GM21390 (cell line): ENCODE data around the gene RNF222.
A peak's percentile ranks its signal among the peaks of the same experiment; 100 is the strongest.

Experiments used
- ATAC-seq: cut with Tn5 transposase; IDR thresholded peaks from one replicate; pipeline ENCODE4 v1.9.1; 2021; ENCODE audit not compliant: unreplicated experiment

RNF222 gene, protein sequence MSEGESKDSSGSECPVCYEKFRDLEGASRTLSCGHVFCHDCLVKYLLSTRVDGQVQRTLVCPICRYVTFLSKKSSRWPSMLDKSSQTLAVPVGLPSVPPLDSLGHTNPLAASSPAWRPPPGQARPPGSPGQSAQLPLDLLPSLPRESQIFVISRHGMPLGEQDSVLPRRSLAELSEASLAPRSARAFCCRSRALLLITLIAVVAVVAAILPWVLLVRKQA

DNA sequence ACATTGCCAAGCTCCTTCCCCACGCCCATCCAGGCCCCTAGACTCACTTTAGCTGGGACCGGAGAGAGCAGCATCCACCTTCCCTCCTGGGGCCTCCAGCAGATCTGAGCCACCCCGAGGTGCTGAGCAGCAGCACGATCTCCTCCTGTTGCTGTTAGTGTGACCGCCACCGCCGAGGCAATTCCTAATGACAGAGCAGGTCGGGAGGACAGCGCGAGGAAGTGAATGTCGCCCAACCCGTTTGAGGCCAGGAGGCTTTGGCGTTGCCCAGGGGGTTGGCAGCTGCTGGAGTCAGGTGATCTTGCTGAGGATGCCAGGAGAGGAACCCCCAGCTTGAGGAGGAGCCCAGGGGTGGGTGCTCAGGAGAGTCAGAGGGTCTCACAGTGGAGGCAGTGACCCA is at the start of gene RNF222:
Gene RNF222 (minus strand): TSS at position 192 of the 400 bp plus-strand sequence. CDS start 4,366 bp downstream, outside the sequence.
- no peak for ATAC-seq

DNA sequence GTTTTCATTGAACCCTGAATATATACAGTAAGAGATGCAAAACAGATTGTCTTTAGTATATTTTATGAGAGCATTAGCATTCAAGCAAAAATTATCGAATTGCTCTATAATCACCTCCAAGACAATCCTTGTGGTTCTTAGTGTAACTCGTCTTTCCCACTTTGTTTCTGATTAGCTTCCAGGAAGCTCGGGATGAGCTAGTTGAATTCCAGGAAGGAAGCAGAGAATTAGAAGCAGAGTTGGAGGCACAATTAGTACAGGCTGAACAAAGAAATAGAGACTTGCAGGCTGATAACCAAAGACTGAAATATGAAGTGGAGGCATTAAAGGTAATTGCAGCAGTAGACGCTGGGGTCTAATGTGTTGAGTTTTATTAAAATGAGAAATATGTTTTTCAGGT is 47.9 kb upstream of the RNF222 start:
- ATAC-seq: no peak

DNA sequence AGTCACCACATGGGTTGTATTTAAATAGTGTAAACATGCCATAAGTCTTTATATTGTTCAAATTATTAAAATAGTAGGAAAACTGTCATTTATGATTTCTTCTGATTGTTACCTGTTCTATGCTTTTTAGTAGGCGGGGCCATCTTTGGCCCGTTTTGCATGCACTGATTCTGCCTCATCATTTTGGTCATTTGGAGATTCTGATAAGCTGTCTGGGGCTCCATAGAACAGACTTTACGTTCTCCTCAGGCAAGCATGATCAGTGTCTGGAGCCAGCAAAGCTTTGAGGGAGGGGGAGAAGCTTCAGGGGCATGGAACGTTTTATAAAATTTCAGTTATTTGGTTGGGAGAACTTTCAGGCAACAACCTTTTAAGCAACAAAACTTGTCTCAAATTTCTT is 46.9 kb upstream of the RNF222 start:
- no peak for ATAC-seq

DNA sequence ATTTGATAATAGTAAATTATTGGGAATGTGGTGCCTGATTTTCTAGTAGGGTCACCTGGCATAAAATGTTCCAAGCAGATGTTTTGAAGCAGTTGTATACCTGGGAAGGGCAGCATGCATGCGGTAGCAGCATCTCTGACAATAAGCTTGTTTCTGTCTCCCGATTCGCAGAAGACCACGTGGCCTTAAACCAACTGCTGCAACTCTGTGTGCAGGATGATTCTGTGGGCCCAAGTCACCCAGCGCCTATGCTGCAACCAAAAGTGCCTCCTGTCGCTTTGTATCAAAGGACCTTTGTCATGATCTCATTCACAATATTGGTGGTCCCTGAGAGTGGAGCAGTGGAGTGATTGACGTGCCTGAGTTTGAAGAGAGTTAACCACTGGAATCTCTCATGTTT is 46.1 kb upstream of the RNF222 start:
- ATAC-seq: no peak

DNA sequence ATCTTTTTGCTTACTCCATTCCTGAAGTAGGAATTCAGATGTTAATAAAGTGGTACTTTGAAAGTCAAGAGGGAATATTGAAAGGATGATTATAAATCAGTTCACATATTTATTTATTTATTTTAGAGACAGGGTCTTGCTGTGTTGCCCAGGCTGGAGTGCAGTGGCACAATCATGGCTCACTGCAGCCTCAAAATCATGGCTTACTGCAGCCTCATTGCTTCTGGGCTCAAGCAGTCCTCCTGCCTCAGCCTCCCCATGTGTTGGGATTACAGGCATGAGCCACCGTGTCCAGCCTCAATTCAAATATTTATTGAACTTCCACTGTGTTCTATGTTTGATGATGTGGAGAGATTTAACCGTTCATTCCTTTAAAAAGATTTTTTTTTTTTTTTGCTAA is 44.7 kb upstream of the RNF222 start:
- no peak for ATAC-seq

DNA sequence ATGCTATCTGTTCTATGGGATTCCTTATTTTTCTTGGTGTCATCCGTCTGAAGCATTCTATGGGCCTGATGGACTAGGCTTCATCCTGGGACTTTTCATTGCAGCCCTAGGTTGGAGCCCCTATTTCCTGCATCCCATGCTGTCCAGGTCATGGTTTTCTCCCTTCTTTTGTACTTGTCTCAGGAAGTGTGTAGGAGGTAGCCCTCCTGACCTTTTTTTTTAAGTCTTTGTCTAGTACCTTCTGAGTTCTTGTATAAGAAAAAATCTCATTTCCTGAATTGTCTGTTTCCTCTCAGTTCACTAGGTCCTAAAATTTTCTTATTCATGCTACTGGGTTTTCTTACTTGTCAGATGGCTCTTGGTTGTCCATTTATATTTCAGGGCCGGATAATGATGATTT is 44.1 kb upstream of the RNF222 start:
- no peak for ATAC-seq

DNA sequence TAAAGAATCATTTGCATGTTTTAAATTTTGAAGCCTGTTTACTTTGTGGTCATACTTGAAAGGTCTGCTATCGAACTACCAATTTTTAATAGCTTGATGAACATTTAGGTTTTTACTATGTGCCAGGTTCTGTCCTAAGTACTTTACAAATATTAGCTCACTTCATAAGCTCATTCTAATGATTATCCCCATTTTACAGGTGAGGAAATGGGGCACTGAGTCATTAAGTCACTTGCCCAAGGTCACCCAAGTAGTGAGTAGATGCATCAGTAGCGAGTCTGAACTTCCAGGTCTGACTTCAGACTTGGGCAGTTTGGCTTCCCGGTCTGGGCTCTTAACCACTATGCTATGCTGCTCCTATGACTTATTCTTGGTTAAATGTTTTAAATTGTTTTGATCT is 42.1 kb upstream of the RNF222 start:
- ATAC-seq: no peak

DNA sequence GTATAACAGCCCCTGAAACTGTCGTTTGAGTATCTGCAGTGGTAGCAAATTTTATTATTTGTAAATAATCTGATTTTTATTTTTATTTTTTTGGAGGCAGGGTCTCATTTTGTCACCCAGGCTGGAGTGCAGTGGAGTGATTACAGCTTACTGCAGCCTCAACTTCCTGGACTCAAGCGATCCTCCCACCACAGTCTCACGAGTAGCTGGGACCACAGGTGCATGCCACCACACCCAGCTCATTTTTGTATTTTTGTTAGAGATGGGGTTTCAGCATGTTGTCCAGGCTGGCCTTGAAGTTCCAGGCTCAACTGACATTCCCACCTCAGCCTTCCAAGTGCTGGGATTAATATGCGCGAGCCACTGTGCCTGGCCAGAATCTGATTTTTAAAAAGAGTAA is 40.8 kb upstream of the RNF222 start:
- ATAC-seq: no peak

DNA sequence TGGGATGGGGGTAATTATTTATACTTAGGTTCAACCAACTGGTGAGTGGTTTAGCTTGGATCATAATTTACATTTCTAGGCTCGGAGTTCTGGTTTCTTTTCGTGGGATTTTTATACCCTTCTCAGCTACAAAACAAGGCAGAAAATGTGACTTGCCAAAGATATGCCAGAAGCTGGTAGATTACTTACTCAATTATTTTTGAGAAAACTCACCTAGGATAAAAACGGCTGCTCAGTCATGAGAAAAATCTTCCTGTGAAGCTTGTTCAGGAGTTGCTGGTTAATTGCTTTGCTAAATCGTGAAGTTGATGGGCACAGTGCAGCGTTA is 39.2 kb upstream of the RNF222 start:
- ATAC-seq: no peak

DNA sequence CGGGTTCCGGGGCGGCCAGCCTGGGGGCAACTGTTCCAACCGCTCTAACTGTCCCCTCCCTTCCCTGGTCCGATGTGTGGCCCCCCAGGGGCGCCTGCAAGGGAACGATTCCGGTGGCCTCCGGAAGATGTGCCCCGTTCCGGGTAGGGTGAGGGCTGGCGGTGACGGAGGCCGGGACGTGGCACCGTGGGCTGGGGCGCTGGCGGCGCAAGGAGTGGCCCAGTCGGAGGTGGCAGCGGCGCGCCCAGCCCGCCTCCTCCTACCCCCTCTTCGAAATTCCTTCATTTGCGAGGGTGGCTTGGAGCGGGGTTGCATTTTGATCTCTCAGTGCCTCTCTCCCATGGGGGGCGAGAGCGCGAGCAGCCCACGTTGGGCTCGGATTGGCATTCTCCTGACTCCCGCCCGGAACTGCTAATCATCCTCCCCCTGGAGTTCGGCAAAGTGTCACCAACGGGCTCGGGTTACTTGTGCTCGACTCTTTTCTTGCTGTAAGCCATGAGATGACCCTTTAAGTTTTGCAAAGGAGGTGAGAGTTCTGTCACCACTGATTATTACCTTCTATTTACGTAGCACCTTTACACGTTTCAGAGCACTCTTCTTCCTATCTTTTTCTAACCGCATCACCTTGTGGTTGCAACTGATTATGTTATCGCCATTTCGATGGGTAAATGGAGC is 38.7 kb upstream of the RNF222 start:
- ATAC-seq: peak; percentile 50

DNA sequence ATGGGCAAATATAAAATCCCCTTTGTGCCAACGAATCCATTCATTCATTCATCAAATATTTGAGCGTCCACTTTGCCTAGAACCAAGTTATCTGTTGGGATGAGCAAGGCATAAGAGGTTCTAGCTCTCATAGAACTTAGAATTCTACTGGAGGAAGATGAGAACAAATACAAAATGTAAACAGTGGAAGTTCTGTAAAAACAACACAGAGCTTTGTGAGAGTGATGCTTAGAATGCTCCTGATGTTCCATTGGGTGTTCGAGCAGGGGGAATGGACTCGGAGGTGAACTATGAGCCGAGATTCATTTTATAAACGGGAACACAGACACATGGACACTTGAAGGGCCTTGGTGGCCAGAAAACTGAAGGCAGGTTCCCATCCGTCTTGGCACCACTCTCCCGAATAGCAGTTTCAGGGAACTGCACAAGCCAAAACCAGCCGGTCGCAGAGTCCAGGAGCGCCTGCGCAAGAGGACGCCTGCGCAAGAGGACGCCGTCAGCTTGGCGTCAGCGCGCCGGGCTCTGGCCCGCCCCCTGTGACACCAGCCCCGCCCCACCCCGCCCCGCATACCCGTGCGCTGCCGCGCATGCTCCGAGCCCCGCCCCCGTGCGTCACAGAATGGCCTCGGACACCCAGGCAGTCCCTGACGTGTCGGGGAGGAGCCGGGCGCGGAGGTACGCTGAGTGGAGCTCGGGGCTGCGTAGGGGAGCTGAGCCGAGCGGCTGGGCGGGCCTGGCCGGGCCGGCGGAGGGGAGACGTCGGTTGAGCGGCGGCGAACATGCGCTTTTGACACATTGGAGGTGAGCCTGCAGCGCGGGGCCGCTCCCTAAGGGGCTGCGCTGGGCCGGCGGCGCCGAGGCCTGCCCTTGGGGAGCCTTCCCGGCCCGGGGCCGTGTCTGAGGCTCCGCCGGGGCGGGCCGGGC is 37.9 kb upstream of the RNF222 start, which contains the start of gene NDEL1:
Gene NDEL1 (plus strand): TSS at position 640 of the 924 bp plus-strand sequence. CDS start 8,388 bp downstream, outside the sequence.
- ATAC-seq: peak; percentile 95

DNA sequence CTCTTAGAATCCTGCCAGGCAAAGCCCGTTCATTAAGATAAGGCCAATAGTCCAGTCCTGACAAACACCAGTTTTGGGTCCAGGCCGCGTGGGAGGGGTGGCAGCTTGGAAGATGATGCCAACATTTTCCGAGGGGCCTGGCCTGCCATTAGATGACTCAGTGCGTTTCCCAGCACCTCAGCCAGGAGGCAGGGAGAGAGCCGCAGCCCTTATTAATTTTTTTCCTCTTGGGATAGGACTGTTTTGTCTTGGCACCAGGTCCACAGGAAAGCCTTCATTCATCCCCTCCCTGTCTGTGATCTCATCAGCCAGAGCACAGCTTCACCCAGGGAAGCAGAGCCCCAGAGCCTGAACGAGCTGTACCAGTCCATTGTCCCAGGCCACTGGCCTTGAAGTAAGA is 33.3 kb upstream of the RNF222 start:
- no peak for ATAC-seq

DNA sequence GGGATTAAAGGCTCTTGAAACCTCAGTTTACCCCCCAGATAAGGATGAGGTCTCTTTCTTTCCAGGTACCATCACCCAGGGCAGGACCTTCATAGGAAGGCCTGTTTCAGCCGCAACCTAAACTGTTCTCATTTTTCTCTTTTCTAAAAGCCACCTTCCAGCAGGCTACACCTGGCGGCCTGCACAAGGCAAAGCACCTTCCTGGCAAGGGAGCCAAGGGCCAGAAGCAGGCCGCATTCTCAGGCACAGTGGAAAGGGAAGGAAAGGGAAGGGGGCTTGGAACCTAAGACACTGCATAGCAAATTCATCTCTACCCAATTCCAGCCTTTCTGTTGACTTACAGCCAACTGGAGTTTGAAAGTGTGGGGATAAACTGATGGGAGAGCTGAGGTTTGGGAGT is 29.2 kb upstream of the RNF222 start:
- ATAC-seq: no peak

DNA sequence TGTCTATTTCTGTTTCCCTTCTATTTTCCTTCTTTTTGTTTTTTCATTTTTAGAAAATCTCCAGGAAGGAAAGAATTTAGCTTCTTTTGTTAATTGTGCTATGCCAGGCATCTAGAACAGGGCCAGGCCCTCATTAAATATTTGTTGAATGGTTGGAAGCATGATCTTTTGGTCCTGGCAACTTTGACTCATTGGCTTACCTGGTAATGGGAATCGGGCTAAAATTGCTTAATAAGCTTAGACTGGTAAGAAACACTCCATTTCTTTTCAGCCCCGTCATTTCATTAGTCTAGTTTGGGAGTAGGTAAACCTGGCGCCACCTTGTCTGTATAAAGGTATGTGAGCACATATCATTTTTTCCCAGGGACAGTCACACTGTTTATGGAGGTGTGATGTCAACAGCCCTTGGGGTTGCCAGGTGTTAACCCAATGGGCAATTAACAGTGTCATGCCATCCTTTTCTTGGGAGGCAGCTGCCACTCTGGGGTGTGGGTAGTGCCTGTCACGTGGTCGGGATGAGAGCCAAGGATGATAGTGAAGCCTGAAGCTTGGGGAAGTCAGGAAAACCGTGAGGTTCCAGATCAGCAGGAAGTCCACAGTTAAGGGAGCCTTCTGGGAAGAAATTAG is 28.6 kb upstream of the RNF222 start:
- no peak for ATAC-seq

DNA sequence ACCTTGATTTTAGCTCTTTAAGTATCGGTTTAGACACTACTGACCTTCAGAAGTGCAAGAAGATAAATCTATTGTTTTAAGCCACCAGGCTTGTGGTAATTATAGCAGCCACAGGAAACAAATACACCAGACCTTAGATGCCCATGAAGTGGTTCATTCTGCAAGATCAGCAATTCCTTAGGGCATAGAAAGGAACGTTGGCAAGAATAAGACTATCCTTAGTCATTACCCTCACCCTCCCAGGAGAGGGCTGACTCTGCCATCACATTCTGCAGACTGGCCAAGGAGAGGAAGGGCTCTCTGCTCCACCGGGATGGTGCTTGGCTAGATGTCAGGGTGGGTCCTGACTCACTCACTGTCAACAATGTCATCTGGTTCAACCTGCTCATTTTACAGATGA is 23.9 kb upstream of the RNF222 start:
- no peak for ATAC-seq

DNA sequence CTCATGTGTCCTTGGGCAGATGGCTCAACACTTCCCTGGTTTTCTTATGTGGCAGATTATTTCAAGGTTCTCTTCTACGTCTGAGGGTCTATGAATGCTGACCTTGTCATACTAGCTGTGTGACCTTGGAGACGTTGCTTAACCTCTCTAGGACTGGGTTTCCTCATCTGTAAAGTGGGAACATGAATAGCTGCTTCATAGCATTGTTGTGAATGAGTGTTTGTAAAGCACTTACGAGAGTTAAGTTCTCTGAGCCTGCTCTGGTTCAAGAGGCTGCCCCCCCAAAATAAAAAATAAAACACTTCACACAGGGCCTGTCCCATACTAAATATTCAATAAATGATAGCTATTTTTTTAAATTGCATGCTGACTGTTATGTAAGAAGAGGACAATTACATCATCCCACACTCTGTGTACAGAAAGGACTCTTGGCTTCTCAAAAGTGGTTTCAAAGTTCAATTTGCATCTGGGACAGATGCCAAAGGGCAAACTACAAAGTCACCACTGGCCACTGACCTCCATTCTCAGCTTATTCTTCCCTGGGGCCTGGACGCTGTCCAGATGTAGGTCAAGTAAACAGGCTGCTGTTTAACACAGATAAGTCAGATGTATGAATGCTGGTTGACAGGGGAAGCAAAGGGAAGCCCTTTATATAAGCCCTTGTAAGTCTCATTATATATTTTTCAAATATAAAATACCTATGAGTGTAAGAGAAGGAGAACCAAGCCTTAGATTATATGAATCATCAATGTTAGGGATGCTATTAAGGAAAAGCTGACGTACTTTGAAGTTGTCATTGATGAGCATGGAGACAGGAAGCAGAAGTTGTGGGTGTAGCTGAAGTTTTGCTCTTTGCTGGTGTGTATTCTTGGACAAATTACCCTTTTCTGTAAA is 22.7 kb upstream of the RNF222 start:
- ATAC-seq: no peak

DNA sequence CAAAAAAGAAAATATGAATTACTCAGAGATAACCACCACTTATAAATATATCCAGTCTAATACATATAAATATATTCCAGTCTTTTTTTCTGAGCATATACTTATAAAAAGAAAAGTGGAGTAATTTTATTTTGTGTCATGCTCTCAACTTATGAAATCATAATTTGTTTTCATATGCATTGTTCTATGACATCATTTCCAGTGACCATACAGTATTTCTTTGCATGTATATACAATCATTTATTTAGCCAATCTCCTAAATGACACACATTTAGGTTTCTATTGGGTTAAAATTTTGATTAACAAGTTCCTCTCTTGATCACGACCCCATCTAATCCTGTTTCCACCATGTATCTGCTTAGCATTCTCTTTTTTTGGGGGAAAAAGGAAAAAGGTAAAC is 21.7 kb upstream of the RNF222 start:
- no peak for ATAC-seq

DNA sequence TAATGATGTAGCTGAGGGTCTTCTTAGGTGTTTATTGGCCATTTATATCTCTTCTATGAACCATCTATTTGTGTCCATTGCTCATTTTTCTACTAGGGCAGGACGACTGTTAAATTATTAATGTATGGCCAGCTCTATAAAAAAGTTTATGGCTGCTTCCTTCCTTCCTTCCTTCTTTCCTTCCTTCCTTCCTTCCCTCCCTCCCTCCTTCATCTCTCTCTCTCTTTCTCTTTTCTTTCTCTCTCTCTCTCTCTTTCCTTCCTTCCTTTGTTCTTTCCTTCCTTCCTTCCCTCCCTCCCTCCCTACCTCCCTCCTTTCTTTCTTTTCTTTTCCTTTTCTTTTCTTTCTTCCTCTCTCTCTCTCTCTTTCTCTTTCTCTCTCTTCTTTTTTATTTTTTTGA is 20.8 kb upstream of the RNF222 start:
- ATAC-seq: no peak

DNA sequence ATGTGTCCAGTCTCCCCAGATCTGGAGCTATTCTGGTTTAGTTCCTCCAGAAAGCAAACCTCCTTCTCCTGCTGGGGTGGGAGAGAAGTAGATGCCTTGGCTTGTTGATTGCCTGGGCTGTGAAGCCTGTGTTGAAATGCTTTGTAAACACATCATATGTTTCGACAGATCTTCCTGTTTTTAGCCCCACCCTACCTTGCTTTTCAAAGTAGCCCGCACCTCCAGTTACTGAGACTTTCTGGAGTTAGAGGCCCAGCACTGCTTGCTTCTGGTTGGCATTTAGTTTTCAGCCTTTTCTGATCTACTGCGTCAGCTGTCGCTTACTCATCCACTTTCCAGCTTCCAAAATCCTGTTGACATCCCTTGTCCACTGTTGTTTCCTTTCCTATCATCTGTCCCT is 20.2 kb upstream of the RNF222 start:
- ATAC-seq: no peak

DNA sequence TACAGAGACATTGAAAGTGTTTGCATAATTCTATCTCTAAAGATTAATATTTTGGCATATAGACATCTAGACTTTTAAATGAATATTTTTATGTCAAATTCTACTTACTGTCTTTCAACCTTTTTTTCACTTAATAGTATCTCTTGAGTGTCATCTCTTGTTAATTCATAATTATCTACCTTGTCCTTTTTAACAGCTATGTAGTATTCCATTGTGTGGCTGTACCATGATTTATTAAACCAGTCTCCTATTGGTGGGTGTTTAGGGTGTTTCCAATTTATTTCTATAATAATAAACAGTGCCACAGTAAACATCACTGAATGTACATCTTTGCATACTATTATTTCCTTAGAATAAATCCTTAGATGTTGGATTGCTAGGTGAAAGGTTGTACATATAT is 16.3 kb upstream of the RNF222 start:
- no peak for ATAC-seq
